AG04449 (cell line): ENCODE data around the gene TWIST2.

ENCODE experiments used
- CTCF ChIA-PET: fragments of 350-600 bp; formaldehyde crosslinking; extraction: SDS; loops from one replicate; lab custom pipeline; 2021; ENCODE audit warnings: antibody characterized with exemption; lab: Yijun Ruan, JAX
- POLR2A ChIA-PET: fragments of 400-600, 350-600 bp; formaldehyde crosslinking; extraction: SDS; loops from one replicate; lab custom pipeline; 2020; ENCODE audit warnings: antibody characterized with exemption, inconsistent platforms; lab: Yijun Ruan, JAX
- DNase-seq: peaks from one replicate; pipeline ENCODE4 v3.0.0-alpha.2; 2010; ENCODE audit warnings: low read depth, low spot score
- H3K4me3 ChIP-seq: 2 replicates; pipeline ENCODE4 v1.5.1; 2011; ENCODE audit warnings: low read depth, mild to moderate bottlenecking, control low read depth, low read length
- TF ChIP-seq, protein P1 (sequence below): IDR thresholded peaks from one replicate; pipeline ENCODE4 v1.5.1; 2011; ENCODE audit warnings: mild to moderate bottlenecking, moderate library complexity, low read length, control low read depth, inconsistent platforms; ENCODE audit not compliant: insufficient read depth; ENCODE audit errors: missing control alignments

The TWIST2 gene

DNA sequence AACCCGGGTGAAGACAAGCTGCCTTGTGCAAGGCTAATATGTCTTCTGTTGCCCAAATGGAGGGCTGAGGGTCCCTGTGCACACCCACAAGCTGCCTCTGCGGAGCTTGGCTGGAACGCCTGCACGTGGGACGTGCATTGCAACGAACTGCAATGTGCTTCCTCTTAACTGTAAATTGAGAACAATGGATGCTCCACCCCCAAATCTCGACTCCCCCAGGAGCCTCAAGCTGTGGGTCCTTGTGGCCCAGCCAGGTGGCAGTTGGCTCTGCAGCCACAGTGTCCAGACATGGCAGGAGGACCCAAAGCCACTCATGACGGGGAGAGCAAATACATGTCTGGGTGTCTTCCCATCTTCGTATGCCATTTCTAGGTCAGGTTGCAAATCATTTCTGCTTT is 90.1 kb downstream of the TWIST2 start:
- ChIA-PET POLR2A (interaction anchor here (0.6 to 0.7 kb wide), 2 partner anchors 10 to 12 kb away, joined by 3 read pairs; no protein-coding TSS in a partner anchor), CTCF (interaction anchor here (1.0 to 1.3 kb wide), 2 partner anchors 18 to 33 kb away, joined by 3 read pairs; no protein-coding TSS in a partner anchor)
- no peak overlapping the region for H3K4me3 ChIP-seq
- no peak for DNase-seq
- TF ChIP-seq, protein P1, sequence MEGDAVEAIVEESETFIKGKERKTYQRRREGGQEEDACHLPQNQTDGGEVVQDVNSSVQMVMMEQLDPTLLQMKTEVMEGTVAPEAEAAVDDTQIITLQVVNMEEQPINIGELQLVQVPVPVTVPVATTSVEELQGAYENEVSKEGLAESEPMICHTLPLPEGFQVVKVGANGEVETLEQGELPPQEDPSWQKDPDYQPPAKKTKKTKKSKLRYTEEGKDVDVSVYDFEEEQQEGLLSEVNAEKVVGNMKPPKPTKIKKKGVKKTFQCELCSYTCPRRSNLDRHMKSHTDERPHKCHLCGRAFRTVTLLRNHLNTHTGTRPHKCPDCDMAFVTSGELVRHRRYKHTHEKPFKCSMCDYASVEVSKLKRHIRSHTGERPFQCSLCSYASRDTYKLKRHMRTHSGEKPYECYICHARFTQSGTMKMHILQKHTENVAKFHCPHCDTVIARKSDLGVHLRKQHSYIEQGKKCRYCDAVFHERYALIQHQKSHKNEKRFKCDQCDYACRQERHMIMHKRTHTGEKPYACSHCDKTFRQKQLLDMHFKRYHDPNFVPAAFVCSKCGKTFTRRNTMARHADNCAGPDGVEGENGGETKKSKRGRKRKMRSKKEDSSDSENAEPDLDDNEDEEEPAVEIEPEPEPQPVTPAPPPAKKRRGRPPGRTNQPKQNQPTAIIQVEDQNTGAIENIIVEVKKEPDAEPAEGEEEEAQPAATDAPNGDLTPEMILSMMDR: no peak

DNA sequence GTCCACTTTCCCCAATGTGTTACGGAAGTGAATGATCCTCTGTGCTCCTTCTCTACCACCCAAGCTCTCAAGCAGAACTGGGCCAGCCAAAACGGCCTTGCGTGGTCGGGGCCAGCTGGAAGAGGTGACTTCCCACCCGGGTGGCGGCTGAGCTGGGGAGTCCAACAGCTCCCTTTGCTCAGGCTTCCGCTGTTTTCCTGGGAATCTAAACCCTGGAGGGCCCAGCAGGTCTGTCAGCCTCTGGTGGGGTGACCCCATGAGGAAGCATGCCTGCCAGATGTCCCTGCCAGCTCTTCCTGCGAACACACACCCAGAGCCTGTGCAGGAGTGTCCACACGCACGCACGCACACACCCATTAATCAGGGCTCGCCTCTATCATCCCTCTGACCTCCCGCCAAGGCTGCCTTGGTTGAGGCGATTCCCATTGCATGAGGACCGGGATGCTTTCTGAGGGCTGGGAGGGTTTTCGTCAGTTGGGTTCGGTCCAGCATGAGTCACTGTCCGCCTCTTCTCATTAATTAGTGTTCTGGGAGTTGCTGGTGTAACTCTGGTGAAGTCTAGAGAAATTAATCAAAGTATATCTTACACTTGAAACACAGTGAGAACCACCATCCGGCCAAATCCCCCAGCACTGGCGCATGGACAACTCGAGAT is 90.6 kb downstream of the TWIST2 start:
- ChIA-PET POLR2A (interaction anchor here (0.6 to 0.7 kb wide), 2 partner anchors 9 to 12 kb away, joined by 3 read pairs; no protein-coding TSS in a partner anchor), CTCF (interaction anchor here (1.0 to 1.3 kb wide), 2 partner anchors 19 to 33 kb away, joined by 3 read pairs; no protein-coding TSS in a partner anchor)
- peak; percentile 92 for DNase-seq
- H3K4me3 ChIP-seq: no peak overlapping the region
- TF ChIP-seq, protein P1: no peak

DNA sequence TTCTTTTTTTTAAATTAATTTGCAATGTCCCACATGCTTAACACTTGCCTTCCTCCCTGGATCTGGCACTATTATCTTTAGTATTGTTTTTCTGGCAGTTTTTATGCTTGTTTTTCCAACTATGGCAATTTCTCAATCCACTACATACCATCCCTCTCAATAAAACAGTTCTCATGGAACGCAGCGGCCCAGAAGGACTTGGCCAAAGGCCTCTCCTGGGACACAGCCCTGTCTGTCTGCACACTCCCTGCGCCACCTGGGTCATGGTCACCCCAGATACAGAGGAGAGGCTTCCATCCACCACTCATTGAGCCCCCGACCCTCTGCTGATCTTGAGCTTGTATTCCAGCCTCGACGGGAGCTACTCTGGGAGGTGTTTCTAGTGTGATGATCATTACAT is 91.2 kb downstream of the TWIST2 start:
- ChIA-PET POLR2A (no interaction called here), CTCF (interaction anchor here (1.0 kb wide), 1 partner anchor 32 kb away, joined by 3 read pairs; no protein-coding TSS in a partner anchor)
- H3K4me3 ChIP-seq: no peak overlapping the region
- TF ChIP-seq, protein P1: no peak
- DNase-seq: no peak

DNA sequence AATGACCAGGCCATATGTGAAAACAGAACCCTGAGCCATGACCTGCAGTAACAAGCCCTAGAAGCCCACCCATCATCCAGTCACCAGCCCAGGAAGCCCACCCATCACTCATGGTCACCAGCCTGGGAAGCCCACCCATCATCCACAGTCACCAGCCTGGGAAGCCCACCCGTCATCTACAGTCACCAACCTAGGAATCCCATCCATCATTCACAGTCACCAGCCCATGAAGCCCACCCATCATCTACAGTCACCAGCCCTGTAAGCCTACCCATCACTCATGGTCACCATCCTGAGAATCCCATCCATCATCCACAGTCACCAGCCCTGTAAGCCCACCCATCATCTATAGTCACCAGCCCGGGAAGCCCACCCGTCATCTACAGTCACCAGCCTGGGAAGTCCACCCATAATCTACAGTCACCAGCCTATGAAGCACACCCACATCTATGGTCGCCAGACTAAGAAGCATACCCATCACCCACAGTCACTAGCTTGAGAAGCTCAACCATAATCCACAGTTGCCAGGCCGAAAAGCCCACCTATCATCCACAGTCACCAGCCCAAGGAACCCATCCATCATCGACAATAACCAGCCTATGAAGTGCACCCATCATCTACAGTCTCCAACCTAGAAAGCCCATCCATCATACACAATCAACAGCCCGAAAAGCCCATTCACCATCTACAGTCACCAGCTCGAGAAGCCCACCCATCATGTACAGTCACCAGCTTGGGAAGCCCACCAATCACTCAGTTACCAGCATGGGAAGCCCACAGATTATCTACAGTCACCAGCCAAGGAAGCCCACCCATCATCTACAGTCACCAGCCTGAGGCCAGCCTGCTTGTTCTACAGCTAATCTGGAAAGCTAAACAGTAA is 91.9 kb downstream of the TWIST2 start:
- ChIA-PET CTCF (interaction anchor here (1.0 kb wide), 1 partner anchor 66 kb away, joined by 3 read pairs; no protein-coding TSS in a partner anchor), POLR2A (interaction anchor here (1.0 kb wide), 2 partner anchors 10 to 23 kb away, joined by 3 read pairs; no protein-coding TSS in a partner anchor)
- H3K4me3 ChIP-seq: no peak overlapping the region
- DNase-seq: no peak
- TF ChIP-seq, protein P1: no peak

DNA sequence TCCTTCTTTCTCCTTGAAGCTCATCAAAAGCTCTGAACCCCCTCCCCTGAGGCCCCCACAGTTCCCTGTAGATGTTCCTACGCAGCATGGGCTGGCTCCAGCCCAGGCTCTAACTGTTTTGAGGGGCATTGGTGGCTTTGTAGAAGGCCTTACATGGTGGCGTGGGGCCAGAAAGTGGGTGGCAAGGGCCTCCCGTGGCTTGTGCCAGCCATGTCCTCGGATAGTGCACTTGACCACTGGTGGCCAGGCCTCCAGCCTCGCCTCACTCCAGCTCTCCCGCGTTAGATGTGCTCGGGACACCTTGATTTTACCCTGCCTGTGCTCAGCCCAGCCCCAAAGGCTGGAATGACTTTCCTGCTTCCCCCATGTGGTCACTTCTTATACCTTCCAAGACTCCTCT is 92.9 kb downstream of the TWIST2 start:
- no peak overlapping the region for H3K4me3 ChIP-seq
- ChIA-PET POLR2A (interaction anchor here (1.0 kb wide), 2 partner anchors 11 to 24 kb away, joined by 3 read pairs; no protein-coding TSS in a partner anchor), CTCF (interaction anchor here (1.0 to 1.4 kb wide), 5 partner anchors 15 to 428 kb away, joined by 3 to 5 read pairs (median 3); partner anchors contain the start of gene TWIST2)
- TF ChIP-seq, protein P1: no peak
- DNase-seq: no peak
